ENCODE results near the gene AMBP. TPM values are rescaled to one million over a fixed set of nuclear protein-coding genes. Genes with fewer than 3 reads are reported as not detected.
"Not testable (repeated sequence)": the region's sequence is repeated elsewhere in the genome, so short reads cannot be mapped to it uniquely, and the experiment has no call there.

The AMBP gene
- total RNA-seq, 1 experiment from 2014 or later: 0.79 TPM

DNA sequence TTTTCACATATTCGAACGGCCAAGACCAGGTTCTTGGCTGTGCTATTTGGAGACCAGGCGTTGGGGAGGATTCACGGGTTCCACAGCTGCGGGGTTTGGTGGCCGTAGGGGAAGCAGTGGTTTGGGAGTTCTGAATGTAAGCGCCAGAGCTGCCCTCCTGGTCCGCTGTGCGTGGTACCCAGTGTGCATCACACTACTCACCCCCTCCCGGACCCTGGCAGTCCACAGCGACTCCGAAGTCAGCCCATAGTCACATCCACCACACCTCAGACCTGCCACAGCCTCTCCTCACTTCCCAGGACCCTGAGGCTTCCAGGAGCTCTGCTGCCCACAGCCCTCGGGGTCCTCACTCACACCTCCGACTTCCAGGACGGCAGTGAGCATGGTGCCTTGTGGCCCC, 26.8 kb downstream of the AMBP start:
- DNase-seq (ENCODE audit: low spot score): no peak

DNA sequence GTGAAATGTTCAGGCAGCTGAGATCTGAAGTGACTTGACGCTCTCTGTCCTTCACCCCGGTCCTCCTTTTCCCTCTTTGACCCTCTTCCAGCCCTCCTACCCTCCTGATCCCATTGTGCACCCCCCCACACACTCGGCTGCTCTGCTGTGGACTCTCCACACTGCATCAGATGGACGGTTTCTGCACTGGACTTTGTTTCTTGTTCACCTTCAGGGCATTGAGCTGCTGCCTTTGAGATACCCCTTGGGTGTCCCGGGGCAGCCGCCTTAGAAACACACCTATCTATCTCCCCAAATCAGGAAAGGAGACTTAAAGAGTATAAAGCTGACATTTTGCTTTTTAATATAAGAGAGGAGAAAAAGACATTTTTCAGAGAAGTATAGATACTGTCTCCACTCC, 27.5 kb downstream of the AMBP start:
- DNase-seq (ENCODE audit: low spot score): no peak

DNA sequence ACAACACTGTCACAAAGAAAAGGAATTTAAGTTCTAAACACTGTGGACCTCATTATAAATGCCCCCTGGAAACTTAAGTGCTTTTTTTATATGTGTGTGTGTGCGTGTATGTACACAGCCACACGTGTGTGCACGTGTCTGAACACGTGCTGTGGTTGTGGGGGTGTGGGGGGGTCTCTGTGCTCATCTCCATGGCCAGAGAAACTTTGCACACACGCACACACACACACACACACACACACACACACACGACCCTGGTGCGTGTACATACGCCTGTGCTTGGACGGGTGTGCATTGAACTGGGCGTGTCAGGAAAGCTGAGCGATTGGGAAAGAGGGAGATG, 27.9 kb downstream of the AMBP start:
- no peak for DNase-seq (ENCODE audit: low spot score)

DNA sequence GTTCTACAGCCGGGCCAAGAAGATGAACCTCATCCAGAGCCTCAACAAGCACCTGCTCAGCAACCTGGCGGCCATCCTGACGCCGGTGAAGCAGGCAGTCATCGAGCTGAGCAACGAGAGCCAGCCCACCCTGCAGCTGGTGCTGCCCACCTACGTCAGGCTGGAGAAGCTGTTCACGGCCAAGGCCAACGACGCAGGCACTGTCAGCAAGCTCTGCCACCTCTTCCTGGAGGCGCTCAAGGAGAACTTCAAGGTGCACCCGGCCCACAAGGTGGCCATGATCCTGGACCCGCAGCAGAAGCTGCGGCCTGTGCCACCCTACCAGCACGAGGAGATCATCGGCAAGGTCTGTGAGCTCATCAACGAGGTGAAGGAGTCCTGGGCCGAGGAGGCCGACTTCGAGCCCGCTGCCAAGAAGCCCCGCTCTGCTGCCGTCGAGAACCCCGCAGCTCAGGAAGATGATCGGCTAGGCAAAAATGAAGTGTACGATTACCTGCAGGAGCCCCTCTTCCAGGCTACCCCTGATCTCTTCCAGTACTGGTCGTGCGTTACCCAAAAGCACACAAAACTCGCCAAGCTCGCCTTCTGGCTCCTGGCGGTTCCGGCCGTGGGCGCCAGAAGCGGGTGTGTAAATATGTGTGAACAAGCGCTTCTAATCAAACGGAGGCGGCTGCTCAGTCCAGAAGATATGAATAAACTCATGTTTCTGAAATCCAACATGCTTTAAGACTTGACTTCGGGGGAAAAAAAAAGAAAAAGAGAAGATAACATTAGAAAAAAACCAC, 28.5 kb downstream of the AMBP start:
- DNase-seq (ENCODE audit: low spot score): no peak

DNA sequence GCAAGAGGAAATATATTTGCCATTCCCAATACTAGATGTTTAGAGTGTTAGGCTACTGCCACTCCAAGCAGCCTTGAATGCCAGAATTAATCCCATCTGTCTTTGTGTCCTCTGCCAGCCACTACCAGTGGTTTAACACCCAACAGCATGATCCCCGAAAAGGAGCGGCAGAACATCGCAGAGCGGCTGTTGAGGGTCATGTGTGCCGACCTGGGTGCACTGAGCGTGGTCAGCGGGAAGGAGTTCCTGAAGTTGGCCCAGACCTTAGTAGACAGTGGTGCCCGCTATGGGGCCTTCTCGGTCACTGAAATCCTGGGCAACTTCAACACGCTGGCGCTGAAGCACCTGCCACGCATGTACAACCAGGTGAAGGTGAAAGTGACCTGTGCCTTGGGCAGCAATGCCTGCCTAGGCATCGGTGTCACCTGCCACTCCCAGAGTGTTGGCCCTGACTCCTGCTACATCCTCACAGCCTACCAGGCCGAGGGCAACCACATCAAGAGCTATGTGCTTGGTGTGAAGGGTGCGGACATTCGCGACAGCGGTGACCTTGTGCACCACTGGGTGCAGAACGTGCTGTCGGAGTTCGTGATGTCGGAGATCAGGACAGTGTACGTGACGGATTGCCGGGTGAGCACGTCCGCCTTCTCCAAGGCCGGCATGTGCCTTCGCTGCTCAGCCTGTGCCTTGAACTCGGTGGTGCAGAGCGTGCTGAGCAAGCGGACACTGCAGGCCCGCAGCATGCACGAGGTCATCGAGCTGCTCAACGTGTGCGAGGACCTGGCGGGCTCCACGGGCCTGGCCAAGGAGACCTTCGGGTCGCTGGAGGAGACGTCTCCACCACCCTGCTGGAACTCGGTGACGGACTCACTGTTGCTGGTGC, 29.3 kb downstream of the AMBP start:
- no peak for DNase-seq (ENCODE audit: low spot score)

DNA sequence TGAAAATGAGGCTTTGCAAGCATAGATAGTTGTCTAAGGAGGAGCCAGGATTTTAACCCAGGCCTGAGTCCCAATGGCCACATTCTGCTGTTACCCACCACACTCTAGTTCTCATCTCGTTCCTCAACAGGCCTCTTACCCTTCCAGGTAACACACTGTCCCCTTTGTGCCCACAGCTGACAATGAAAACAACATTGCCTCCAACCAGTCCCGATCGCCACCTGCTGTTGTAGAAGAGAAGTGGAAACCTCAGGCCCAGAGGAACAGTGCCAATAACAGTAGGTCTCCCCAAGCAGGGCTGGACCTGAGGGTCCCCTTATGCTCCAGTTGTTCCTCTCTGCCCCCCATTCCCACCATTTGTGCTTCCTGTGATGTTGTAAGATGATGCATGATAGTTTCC, 30.4 kb downstream of the AMBP start:
- no peak for DNase-seq (ENCODE audit: low spot score)

DNA sequence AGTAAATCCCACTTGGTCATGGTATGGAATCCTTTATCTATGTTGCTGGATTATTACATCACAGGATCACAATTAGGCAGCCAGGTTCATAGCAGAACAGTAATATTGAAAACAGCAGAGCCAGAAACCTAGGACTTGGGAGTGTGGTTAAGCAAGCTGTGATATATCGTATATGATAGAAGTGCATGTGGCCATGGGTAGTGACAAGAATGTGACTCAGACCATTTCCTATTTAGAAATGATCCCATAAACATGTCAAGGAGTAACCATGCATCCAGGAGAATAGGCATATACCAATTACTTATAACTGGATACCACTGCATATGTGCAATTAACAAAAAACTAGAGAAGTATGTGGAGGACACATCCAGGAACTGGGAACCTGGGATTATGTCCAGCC, 31.2 kb downstream of the AMBP start:
- peak; percentile 31 for DNase-seq (ENCODE audit: low spot score)

DNA sequence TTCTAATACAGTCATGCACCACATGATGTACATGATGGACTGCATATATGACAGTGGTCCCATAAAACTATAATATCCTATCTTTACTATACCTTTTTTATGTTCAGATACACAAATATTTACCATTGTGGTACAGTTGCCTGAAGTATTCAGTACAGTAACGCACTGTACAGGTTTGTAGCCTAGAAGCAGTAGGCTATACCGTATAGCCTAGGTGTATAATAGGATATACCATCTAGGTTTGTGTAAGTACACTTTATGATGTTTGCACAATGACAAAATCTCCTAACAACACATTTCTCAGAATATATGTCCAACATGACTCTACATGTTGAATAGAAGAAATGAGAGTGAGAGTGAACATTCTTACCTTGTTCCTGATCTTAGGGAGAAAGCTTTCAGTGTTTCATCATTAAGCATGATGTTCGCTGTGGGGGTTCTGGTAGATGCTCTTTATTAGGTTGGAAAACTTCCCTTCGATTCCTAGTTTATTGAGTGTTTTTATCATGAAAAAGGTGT, 31.8 kb downstream of the AMBP start:
- no peak for DNase-seq (ENCODE audit: low spot score)

DNA sequence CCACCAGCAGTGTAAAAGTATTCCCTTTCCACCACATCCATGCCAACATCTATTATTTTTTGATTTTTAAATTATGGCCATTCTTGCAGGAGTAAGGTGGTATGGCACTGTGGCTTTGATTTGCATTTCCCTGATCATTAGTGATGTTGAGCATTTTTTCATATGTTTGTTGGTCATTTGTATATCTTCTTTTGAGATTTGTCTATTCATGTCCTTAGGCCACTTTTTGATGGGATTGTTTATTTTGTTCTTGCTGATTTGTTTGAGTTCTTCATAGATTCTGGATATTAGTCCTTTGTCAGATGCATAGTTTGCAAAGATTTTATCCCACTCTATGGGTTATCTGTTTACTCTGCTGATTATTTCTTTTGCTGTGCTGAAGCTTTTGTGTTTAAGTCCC, 34.4 kb downstream of the AMBP start:
- not testable (repeated sequence) for DNase-seq (ENCODE audit: low spot score)

DNA sequence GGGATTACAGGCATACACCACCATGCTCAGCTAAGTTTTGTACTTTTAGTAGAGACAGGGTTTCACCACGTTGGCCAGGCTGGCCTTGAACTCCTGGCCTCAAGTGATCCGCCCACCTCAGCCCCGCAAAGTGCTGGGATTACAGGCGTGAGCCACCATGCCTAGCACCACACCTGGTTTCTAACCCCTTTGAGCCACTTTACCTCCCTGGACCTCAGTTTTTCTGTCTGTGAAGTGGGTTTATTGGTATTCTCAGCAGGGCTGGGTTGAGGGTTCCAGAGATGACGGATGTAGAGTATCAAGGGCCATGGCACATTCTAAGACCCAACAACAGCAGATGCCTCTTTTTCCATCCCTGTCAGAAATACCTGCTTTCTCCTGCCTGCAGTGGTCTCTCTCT, 38.6 kb downstream of the AMBP start:
- no peak for DNase-seq (ENCODE audit: low spot score)

DNA sequence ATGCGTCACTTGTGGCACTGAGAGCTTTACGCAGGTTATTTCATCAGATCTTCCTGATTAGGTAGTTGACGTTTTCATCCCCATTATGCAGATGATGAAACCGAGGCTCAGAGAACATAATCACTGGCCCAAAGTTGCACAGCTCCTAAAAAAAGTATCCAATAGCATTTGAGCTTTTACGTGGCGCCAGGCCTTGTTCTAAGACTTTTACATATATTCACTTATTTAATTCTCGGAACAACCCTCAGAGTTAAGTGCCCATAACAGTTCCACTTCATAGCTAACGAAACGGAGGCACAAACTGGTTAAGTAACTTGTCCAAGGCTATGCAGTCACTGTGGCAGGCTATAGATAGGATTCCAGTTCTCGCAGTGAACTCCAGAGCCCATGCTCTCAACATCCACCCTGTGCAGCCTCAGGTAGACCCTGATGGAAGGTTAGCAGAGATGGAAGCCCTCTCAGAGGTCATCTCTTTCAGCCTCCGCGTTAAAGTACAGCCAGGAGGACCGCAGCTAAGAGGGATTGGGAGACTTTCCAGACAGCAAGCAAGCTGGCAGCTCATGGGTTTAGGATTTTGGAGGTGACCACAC, 39.3 kb downstream of the AMBP start:
- no peak for DNase-seq (ENCODE audit: low spot score)

DNA sequence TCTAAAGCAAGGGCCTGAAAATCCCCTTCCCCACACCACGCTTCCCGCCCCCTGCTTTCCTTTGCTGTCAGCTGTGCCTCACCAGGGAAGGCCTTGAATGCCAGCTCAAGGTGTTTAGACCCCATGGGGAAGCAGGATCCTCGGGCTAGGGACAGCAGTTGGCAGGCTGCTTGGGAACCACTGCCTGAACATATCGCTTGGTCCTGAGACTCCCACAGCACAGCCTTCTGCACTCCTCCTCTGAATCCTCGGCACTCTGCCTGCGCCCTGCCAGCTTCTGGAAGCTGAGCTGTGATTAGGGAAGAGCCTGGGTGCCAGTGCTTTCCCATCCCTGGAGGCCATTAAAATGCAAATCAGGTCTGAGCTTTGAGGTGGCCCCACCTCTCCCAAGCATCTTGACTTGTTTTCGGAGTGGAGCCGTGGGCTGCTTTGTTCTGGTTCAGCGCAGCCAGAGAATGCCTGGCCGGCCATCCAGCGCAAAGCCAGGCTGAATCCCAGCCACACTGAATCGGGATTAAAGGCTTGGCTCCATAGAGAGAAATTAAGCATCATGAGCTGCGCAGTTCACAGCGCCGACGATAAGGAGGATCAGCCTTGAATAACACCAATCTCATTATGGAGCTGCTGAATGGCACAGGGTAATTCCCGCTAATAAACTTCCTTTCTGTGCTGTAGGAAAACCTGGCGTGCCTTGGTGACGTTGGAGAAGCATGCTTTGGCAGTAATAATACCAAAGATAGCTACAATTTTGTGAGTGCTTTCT, 40.0 kb downstream of the AMBP start:
- DNase-seq (ENCODE audit: low spot score): no peak

DNA sequence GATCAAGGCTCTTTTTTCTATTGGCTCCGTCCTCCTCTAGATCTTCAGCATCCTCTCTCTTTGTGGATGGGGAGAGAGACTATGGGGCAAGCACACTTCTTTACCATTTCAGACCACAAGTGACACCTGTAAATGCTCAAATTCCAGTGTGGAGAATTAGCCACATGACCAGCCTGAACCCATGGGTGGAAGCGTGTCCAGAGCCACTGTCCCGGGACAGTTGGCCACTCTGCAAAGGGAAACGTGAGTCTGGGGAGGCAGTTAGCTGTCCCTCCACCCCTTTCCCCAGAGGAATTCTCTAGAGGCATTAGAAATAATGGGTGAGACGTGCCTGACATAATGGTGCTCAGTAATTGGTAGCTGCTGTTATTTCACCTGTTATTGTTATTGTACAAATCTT, 40.9 kb downstream of the AMBP start:
- no peak for DNase-seq (ENCODE audit: low spot score)

DNA sequence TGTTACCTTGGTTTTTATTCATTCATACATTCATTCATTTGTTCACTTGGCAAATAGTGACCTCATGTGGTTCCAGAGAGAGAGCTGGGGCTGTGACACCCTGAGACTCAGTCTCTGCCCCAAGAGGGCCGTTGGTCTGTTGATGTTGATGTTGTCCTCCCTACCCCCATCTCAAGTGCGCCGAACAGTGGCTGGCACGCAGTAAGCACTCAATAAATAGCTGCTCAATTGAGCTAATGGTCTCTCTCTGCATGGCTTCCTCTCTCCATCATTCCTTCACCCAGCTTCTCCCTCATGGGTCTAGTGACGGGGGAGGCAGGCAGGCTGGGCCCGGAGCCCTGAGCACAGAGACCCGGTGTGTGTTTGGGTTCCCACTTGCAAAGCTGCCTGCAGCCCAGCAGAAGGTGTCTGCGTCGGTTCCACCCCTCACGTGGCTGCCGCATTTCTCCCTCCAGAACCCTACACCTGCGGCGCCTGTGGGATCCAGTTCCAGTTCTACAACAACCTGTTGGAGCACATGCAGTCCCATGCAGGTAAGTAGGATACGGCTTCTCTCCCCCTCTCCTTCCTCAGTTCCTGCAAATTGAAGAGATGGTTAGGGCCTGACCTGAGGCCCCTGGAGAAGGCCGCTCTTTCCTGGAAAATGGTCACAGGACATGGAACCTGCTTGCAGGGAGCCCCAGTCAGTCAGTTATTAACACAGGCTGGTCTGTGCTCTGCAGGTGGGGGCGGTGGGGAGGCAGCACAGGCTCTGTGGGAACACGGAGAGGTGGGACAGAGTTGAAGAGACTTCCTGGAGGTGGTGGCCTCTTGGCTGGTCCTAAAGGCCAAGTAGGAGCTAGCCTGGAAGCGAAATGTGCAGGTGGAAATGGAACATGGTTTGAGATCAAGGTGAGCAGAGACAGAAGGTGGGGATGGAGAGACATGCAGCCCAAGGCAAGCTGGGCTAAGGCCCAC, 42.0 kb downstream of the AMBP start:
- DNase-seq (ENCODE audit: low spot score): no peak

DNA sequence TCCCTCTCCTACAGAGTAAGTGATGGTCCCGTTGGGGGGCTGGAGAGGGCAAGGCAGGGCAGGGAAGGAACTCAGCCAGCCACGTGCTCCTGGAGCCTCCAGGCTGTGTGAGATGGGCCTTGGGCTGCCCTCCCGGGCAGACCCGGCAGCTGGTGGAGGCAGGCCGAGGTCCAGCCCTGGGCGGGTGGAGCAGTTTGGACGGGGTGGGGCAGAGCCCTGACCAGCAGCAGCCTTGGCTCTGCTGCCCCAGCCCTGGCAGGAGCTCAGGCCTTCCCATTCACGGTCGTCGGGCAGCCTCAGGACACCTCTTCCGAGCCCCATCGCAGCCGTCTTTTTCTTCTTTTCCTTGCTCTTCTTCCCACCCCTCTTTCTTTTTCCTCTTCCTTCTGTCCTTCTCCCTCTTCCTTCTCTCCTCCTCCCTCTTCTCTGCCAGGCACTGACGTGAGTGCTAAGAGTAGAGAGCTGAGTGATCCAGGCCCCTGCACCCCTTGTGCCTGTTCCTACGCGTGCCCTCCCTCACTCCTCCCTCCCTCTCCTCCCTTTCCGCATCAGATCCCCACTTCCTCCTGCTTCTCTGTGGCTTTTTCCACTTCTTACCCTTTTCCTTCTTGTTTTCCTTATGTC, 42.8 kb downstream of the AMBP start:
- no peak for DNase-seq (ENCODE audit: low spot score)

DNA sequence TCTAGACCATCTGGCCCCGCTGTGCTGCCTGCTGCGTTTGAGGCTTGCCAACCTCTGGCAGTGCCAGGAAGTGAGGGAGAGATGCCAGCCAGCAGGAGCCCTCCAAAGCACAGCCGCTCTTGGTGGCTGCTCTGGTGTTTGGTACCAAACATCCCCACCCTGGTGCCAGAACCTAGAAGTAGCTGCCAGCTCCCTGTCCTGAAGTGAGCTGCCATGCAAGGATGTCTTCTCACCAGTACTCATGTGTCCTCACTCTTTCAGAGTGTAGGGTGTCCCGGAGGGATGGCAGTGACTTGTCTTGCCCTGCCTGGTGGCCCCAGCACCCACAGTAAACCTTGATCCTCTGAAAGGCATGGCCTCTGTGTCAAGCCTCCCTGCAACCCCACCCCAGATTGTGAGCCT, 43.4 kb downstream of the AMBP start:
- DNase-seq (ENCODE audit: low spot score): no peak

DNA sequence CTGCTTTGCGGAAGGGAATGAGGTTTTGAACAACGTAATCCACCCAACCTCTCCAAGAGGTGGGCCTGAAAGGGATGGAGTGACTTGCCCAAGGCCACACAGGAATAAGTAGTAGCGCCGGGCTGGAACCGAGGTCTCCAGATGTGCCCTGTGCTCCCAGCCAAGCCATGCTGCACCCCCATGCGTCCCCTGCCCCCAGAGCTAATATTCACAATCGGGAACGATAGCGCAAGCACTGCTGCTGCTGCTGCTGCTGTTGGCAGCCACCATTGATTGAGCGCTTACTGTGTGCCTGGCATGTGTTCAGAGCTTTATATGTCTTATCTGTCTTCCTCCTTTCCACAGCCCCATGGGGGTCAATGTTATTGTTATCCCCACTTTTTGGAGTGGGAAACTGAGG, 43.9 kb downstream of the AMBP start:
- DNase-seq (ENCODE audit: low spot score): no peak

DNA sequence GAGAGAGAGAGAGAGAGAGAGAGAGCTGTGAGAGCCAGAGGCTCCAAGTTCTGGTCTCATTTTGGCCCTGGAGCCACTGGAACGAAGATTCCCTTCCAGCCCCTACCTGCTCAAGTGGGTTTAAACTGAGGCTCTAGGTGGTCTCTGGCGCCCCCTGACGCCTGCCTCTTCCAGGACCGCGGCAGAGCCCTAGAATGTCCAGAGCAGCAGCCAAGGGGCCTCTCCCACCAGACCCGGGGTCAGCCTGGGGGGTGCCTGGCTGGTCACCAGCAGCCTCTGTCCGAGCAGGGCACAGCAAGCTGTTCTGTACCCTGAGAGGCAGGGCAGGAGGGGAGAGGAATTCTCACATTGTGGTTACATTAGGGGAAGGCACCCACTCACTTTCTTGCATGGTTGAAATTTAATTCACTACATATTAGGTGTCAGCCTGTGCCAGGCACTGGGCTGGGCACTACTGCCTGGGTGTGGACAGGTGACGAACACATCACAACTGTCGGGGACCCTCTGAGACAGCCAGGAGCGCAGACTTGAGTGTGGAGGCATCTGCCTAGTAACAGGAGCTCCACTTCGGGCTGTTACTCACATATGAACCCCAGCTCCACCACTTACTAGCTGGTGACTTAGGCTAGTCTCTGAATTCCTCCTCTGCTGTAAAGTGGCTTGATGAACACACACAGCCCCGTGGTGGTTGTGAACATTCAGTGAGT, 44.5 kb downstream of the AMBP start:
- no peak for DNase-seq (ENCODE audit: low spot score)

Data from A172 (cell line).